BLaER1 treated with 17β-estradiol and CSF1 and Interleukin-3, amounts not matched to agents 10 nM and 100 nM (cell line): ENCODE results near the gene ABTB2.

Experiments
- H3K27ac ChIP-seq, 11 experiments: shearing (Covaris generic); formaldehyde crosslinking; 2 replicates each; pipeline ENCODE4 v1.8.1; 2022
- H3K27me3 ChIP-seq, 11 experiments: shearing (Covaris generic); formaldehyde crosslinking; 2 replicates each; pipeline ENCODE4 v1.8.1; 2022
- H3K36me3 ChIP-seq, 11 experiments: shearing (Covaris generic); formaldehyde crosslinking; 2 replicates each; pipeline ENCODE4 v1.8.1; 2022
- H3K4me1 ChIP-seq, 10 experiments: shearing (Covaris generic); formaldehyde crosslinking; 2 replicates each; pipeline ENCODE4 v1.8.1; 2022
- H3K4me2 ChIP-seq, 11 experiments: shearing (Covaris generic); formaldehyde crosslinking; 2 replicates each; pipeline ENCODE4 v1.8.1; 2022
- H3K4me3 ChIP-seq, 10 experiments: shearing (Covaris generic); formaldehyde crosslinking; 2 replicates each; pipeline ENCODE4 v1.8.1; 2022
- H3K9ac ChIP-seq, 11 experiments: shearing (Covaris generic); formaldehyde crosslinking; 2 replicates each; pipeline ENCODE4 v1.8.1; 2022
- H3K9me3 ChIP-seq, 11 experiments: shearing (Covaris generic); formaldehyde crosslinking; replicated peaks in 1 of 11; 2 replicates each; pipeline ENCODE4 v1.8.1; 2022
- H4K20me1 ChIP-seq, 11 experiments: shearing (Covaris generic); formaldehyde crosslinking; 2 replicates each; pipeline ENCODE4 v1.8.1; 2022
- Cebpa-rat ChIP-seq, 11 experiments: shearing (Covaris generic); IDR thresholded peaks; 2 replicates each; pipeline ENCODE4 v1.8.1; 2022

ABTB2 gene

DNA sequence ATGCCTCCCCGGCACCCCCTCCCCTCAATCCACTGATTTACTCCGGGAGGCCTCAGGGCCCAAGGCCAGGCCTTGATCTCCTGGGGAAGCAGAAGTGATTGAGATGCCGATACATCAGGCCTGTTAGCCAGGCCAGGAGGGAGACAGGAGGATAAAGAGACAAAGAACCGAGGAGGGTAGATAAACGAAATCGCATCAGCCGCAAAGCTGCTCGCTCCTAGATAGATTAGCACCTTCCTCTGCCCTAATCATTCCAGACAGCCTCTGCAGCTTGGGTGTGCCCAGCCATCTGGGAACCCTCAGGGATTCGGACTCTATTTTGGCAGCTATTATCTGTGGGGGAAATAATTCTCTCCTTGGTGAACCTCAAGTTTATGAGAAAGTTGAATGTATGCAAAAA is 121.2 kb downstream of the ABTB2 start:
- no peak overlapping the region for H3K4me3 ChIP-seq
- peaks cover 22 to 45% (median 37%) of the 10 kb centered on the region in 10 experiments for H3K4me1 ChIP-seq
- peak overlapping the region in 1 of 11 experiments; percentile 0; a peak in 1 of 22 replicates for H3K27ac ChIP-seq
- H3K4me2 ChIP-seq, result no peak overlapping the region
- no peak for TF ChIP-seq Cebpa-rat (IDR thresholded peaks at IDR 0.05)
- no peaks in the 10 kb centered on the region; a peak in 1 of 22 replicates for H4K20me1 ChIP-seq
- H3K9ac ChIP-seq, result no peak overlapping the region
- H3K9me3 ChIP-seq, result no peaks in the 10 kb centered on the region
- no peaks in the 10 kb centered on the region for H3K36me3 ChIP-seq
- H3K27me3 ChIP-seq, result no peaks in the 10 kb centered on the region

- no peaks in the 10 kb centered on the region for H3K9me3 ChIP-seq
- H3K4me1 ChIP-seq, result peaks cover 22 to 45% (median 37%) of the 10 kb centered on the region in 10 experiments
- no peaks in the 10 kb centered on the region; a peak in 1 of 22 replicates for H4K20me1 ChIP-seq
- peak overlapping the region in 4 of 11 experiments; percentile 79 to 85 (median 84); a peak in 5 of 22 replicates for H3K27ac ChIP-seq
- no peaks in the 10 kb centered on the region for H3K27me3 ChIP-seq
- H3K4me3 ChIP-seq, result no peak overlapping the region
- no peak for TF ChIP-seq Cebpa-rat (IDR thresholded peaks at IDR 0.05)
- H3K9ac ChIP-seq, result no peak overlapping the region
- H3K36me3 ChIP-seq, result no peaks in the 10 kb centered on the region
- peak overlapping the region in 4 of 11 experiments; percentile 5 to 83 (median 80); a peak in 5 of 22 replicates for H3K4me2 ChIP-seq
Observed at GRCh38 chr11:34235591-34236071, 122.2 kb downstream of the ABTB2 start.

DNA sequence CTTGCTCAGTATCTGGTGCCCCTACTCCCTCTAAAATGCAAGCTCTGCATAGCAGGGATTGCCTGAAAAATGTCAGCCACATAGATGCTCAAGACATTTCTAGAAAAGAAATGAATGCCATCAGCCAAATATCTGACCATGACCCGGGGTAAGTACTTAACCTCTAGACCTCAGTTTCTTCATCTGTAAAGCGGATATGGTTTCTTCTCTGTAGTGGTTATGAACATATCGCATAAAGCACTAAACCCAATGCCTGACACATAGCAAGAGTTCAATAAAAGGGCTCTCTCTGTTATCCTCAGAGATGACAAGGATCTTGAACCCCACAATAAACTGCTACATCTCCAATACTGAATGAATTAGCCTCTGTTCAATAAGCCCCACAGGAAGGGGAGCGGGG is 122.6 kb downstream of the ABTB2 start:
- Histone ChIP-seq H3K36me3 (no peaks in the 10 kb centered on the region), H3K9me3 (no peaks in the 10 kb centered on the region), H3K27me3 (no peaks in the 10 kb centered on the region), H3K4me3 (no peak overlapping the region), H3K4me2 (peak overlapping the region in 8 of 11 experiments; percentile 12 to 93 (median 80); a peak in 11 of 22 replicates), H3K4me1 (peaks cover 22 to 42% (median 36%) of the 10 kb centered on the region in 10 experiments), H3K27ac (peak overlapping the region in 6 of 11 experiments; percentile 78 to 85 (median 84); a peak in 9 of 22 replicates), H4K20me1 (no peaks in the 10 kb centered on the region; a peak in 1 of 22 replicates), H3K9ac (no peak overlapping the region)
- no peak for TF ChIP-seq Cebpa-rat (IDR thresholded peaks at IDR 0.05)

- Histone ChIP-seq H3K4me2 (peak overlapping the region; percentile 72 to 93 (median 81)), H3K4me3 (peak overlapping the region in 1 of 10 experiments; percentile 40; a peak in 1 of 20 replicates), H3K36me3 (no peaks in the 10 kb centered on the region), H3K27ac (peak overlapping the region in 10 of 11 experiments; percentile 59 to 85 (median 78); a peak in 20 of 22 replicates), H3K9ac (peak overlapping the region in 10 of 11 experiments; percentile 26 to 71 (median 64); a peak in 18 of 22 replicates), H3K27me3 (no peaks in the 10 kb centered on the region), H3K4me1 (peaks cover 17 to 32% (median 27%) of the 10 kb centered on the region in 10 experiments), H4K20me1 (no peaks in the 10 kb centered on the region; a peak in 1 of 22 replicates), H3K9me3 (no peaks in the 10 kb centered on the region)
- peak in 2 of 11 experiments; percentile 11 to 56; a peak in 1 of 22 replicates for TF ChIP-seq Cebpa-rat (IDR thresholded peaks at IDR 0.05)
Observed at GRCh38 chr11:34234086-34234740, 123.6 kb downstream of the ABTB2 start.

DNA sequence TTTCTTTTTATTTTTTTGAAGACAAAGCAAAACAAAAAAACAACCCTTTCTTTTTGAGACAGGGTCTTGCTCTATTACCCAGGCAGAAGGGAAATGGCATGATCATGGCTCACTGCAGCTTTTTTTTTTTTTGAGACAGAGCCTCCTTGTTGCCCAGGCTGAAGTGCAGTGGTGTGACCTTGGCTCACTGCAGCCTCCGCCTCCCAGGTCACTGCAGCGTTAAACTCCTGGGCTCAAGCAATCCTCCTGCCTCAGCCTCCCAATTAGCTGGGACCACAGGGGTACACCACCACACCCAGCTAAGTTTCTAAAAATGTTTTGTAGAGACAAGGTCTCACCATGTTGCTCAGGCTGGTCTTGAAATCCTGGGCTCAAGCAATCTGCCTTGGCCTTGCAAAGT is 124.6 kb downstream of the ABTB2 start:
- no peak overlapping the region for H3K9ac ChIP-seq
- peak overlapping the region in 3 of 11 experiments; percentile 13 to 85 (median 83); a peak in 3 of 22 replicates for H3K27ac ChIP-seq
- no peak overlapping the region for H3K4me3 ChIP-seq

DNA sequence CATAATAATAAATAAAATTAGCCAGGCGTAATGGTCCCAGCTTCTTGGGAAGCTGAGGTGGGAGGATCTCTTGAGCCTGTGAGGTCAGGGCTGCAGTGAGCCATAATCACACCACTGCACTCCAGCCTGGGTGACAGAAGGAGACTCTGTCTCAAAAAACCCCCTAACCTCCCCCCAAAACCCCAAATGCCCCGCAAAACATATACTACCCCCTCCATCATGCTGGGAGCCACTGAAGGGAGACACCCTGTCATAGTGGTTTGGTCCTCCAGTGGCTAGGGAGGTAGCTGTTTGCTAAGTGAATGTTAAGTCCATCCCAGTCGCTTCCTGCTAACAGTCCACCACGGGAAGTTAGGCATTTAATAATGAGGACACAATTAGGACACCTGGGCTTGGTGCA is 125.0 kb downstream of the ABTB2 start:
- Histone ChIP-seq H4K20me1 (no peaks in the 10 kb centered on the region), H3K4me1 (peaks cover 17 to 32% (median 26%) of the 10 kb centered on the region in 10 experiments), H3K9me3 (no peaks in the 10 kb centered on the region), H3K27me3 (no peaks in the 10 kb centered on the region), H3K27ac (peak overlapping the region in 3 of 11 experiments; percentile 13 to 85 (median 83); a peak in 1 of 22 replicates), H3K4me2 (peak overlapping the region in 5 of 11 experiments; percentile 9 to 78 (median 21); a peak in 3 of 22 replicates), H3K36me3 (no peaks in the 10 kb centered on the region), H3K9ac (no peak overlapping the region), H3K4me3 (no peak overlapping the region)
- TF ChIP-seq Cebpa-rat (IDR thresholded peaks at IDR 0.05), result no peak

More for the DNA sequence above, 124.6 kb downstream of the ABTB2 start:
- Histone ChIP-seq H4K20me1 (no peaks in the 10 kb centered on the region), H3K4me2 (peak overlapping the region in 6 of 11 experiments; percentile 9 to 78 (median 22); a peak in 4 of 22 replicates), H3K9me3 (no peaks in the 10 kb centered on the region), H3K27me3 (no peaks in the 10 kb centered on the region), H3K36me3 (no peaks in the 10 kb centered on the region), H3K4me1 (peaks cover 17 to 32% (median 26%) of the 10 kb centered on the region in 10 experiments)
- TF ChIP-seq Cebpa-rat (IDR thresholded peaks at IDR 0.05), result no peak

- H3K27me3 ChIP-seq, result no peaks in the 10 kb centered on the region
- H3K4me3 ChIP-seq, result no peak overlapping the region
- H3K4me2 ChIP-seq, result peak overlapping the region in 2 of 11 experiments; percentile 8 to 17; a peak in 1 of 22 replicates
- TF ChIP-seq Cebpa-rat (IDR thresholded peaks at IDR 0.05), result no peak
- no peaks in the 10 kb centered on the region for H3K9me3 ChIP-seq
- H3K4me1 ChIP-seq, result peaks cover 0 to 4% (median 0%) of the 10 kb centered on the region in 10 experiments; a peak in 2 of 20 replicates
- H3K27ac ChIP-seq, result no peak overlapping the region
- no peaks in the 10 kb centered on the region for H3K36me3 ChIP-seq
- H4K20me1 ChIP-seq, result no peaks in the 10 kb centered on the region; a peak in 1 of 22 replicates
- no peak overlapping the region for H3K9ac ChIP-seq
Observed at GRCh38 chr11:34226210-34226609, 131.6 kb downstream of the ABTB2 start.

- Histone ChIP-seq H3K4me3 (no peak overlapping the region), H4K20me1 (no peaks in the 10 kb centered on the region; a peak in 1 of 22 replicates), H3K9ac (no peak overlapping the region), H3K9me3 (no peaks in the 10 kb centered on the region), H3K36me3 (no peaks in the 10 kb centered on the region), H3K27me3 (no peaks in the 10 kb centered on the region), H3K4me2 (no peak overlapping the region), H3K27ac (no peak overlapping the region), H3K4me1 (peaks cover 0 to 4% (median 0%) of the 10 kb centered on the region in 10 experiments; a peak in 2 of 20 replicates)
- no peak for TF ChIP-seq Cebpa-rat (IDR thresholded peaks at IDR 0.05)
Observed at GRCh38 chr11:34225091-34225490, 132.7 kb downstream of the ABTB2 start.

DNA sequence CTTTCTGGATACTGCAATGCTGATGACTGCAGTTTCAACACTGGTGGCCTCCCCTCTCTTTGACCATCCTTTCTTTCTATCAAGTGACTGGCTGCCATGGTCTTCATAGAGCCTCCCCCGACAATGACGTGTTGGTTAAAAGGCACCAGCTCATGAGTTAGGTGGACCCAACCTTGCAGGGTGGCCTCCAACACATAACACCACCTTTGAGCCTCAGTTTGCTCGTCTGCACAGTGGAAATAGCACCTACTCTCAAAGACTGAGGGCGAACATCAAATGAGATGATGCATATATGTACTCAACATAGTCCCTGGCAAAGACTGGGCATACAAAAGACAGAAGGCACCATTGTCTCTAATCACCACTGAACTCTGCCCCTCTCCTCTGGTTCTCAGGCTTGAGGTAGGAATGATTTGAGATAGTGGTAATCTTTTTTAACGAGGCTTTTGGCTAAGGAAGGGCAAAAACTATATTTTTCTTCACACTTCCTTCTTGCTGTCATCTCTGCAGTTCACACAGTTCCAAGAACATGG is 133.3 kb downstream of the ABTB2 start:
- Histone ChIP-seq H3K4me2 (no peak overlapping the region), H4K20me1 (no peaks in the 10 kb centered on the region; a peak in 1 of 22 replicates), H3K36me3 (no peaks in the 10 kb centered on the region), H3K4me1 (peaks cover 0 to 4% (median 0%) of the 10 kb centered on the region in 10 experiments; a peak in 2 of 20 replicates), H3K9me3 (no peaks in the 10 kb centered on the region), H3K4me3 (no peak overlapping the region), H3K9ac (no peak overlapping the region), H3K27ac (no peak overlapping the region), H3K27me3 (no peaks in the 10 kb centered on the region)
- no peak for TF ChIP-seq Cebpa-rat (IDR thresholded peaks at IDR 0.05)
